Activated CD8-positive, alpha-beta memory T cell treated with anti-CD3 and anti-CD28 coated beads, Interleukin-2, amount 50 U/mL, for 1 hour (primary cell): Measurements from ENCODE around the gene PDZD7.
A peak's percentile ranks its signal among the peaks of the same experiment; 100 is the strongest.

Experiments
- DNase-seq: peaks from one replicate; pipeline ENCODE4 v3.0.0-alpha.2; 2020; ENCODE audit errors: extremely low read depth

Gene PDZD7

DNA sequence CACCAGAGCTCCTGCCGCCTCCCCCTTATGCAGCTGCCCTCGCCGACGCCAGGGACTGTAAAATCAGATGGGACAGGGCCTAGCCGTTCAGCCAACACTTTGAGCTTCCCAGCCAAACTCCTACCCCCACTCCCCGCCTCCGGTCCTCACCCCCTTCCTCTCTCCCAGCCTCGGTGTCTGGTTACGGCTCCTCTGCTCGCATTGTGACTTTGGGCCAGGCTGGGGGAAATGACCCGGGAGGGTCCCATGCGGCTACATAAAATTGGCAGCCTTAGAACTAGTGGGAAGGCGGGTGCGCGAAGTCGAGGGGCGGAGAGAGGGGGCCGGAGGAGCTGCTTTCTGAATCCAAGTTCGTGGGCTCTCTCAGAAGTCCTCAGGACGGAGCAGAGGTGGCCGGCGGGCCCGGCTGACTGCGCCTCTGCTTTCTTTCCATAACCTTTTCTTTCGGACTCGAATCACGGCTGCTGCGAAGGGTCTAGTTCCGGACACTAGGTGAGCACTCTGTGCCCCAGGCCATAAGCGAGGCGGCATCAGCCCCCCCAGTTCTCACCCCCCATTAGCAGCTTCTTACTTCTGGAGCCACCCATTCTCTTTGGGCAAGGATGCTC, 30.8 kb upstream of the PDZD7 start, which contains the start of gene KAZALD1:
KAZALD1 (plus strand) TSS at position 366 of the 608 bp plus-strand sequence. CDS start 604 bp downstream, outside the sequence.
- no peak for DNase-seq

- DNase-seq: peak; percentile 75
These were observed 30.2 kb upstream of the PDZD7 start for GRCh38 chr10:101060951-101061623.

- peak; percentile 76 for DNase-seq
These were observed 29.4 kb upstream of the PDZD7 start for GRCh38 chr10:101060036-101060950.

DNA sequence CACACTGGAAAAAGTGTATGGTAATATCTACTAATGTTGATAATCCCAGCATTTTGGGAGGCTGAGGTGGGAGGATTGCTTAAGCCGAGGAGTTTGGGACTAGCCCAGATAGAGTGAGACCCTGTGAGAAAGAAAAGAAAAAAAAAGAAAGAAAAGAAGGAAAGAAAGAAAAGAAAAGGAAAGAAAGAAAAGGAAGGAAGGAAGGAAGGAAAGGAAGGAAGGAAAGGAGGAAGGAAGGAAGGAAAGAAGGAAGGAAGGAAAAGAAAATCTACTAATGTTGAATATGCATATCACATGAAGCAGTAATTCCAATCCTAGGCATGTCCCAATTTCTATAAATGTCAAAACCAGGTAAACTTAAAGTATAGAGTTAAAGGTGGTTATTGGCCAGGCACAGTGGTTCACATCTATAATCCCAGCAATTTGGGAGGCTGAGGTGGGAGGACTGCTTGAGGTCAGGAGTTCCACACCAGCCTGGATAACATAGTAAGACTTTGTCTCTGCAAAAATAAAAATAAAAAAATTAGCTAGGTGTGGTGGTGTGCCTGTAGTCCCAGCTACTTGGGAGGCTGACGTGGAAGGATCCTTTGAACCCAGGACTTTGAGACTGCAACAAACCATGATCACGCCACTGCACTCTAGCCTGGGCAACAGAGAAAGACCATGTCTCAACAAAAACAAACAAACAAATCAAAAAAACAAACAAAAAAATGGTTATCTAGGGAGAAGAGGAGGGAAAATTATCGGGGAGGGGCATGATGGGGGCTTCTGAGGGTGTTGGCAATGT, 25.6 kb upstream of the PDZD7 start:
- no peak for DNase-seq

GRCh38 chr10:101055411-101055810, 24.5 kb upstream of the PDZD7 start:
- DNase-seq: no peak

DNA sequence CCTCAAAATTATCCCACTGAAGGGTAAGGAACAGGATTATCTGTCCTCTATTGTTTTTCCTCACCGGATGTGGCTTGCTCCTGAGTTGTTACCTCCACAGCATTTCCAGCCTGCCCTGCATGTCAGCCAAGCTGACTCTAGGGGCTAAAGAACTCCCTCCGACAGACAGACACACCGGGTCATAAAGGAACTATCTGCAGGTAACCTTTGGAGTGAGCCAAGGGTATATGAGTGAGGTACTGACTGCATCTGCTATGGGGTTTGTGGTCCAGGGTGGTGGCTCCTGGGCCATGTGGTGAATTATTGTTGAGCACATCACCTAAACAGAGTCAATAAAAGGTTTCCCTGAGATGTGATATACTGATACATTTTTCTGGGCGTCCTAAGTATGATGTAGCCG, 23.9 kb upstream of the PDZD7 start:
- no peak for DNase-seq

DNA sequence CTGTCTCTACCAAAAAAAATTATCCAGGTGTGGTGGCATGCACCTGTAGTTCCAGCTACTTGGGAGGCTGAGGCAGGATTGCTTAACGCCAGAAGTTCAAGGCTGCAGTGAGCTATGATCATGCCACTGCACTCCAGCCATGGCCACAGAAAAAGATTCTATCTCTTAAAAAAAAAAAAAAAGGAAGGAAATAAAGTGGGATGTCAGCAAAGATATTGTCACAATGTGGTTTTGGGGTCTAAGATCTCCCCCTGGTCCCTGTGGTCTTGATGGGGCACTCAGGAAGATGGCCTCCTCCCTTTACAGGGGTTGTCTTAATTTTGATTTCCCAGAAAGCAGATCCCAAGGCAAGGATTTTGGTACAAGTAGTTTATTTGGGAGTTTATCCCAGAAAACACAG, 23.4 kb upstream of the PDZD7 start:
- DNase-seq: no peak

DNA sequence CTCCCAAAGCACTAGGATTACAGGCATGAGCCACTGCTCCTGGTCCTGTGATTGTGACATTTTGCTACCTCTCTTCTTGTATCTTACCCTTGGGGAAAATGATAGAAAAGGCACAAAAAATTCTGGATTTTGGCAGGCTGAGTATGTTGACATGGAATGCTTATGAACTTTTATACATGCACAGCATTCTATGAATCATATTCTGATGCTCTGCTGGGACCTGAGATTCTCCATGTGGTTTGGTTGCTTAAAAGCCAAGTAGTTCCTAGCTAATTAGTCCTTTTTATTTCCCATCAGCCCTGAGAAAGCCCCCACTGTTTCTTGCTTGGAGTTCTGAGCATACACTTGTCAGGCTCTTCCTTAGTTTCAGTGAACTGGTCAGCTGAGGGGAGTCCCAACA, 22.6 kb upstream of the PDZD7 start:
- no peak for DNase-seq

DNA sequence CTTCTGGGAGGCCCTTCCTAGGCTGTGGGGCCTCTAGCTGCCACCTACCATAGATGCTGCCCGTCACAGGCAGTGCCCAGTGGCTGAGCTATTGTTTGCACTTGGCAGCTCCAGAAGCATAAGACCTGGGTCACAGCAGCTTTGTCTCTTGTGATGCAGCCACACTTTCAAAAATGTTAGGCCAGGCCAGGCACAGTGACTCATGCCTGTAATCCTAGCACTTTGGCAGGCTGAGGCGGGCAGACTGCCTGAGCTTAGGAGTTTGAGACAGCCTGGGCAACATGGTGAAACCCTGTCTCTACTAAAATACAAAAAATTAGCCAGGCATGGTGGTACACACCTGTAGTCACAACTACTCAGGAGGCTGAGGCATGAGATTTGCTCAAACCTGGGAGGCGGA, 21.4 kb upstream of the PDZD7 start:
- no peak for DNase-seq

DNA sequence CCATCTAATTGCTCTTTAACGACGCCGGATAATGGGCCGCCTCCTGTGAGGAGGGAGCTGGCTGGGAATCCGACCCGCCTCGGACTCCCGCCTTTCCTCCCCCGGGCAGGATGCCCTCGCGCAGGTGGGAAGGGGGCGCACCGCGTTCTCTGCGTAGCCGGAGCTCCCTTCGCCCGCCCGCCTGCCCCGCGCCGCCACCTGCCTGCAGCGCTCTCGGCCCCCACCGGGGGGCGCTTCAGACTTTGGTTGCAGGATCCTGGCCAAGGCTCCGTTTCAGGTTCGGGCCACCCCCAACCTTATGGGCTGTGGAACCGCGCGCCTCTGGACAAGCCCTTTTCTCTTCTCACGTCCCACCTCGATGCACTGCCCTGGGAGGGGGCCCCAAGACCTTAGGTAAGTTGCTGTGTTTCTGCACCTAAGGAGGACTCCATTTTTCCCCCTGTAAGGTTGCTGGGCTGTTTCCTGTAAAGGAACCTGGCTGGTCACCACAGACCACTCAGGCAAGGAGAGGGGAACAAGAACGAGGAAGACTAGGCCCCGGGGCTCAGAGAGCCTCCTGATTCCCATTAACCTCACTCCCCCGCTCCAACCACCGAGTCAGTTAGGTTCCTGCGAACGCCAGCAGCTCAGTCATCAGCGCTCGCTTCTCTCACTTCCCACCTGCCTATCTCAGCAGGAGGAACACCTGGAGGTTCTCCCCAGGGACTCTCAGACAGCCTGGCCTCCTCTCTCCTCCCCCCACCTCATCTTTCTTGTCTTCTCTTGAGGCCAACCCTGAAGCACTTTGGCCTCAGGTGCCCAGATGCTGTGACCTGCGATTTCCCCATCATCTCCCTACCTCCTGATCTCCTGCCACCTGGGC, 19.5 kb upstream of the PDZD7 start:
- no peak for DNase-seq

GRCh38 chr10:101047961-101048892, 17.3 kb upstream of the PDZD7 start:
- DNase-seq: no peak

DNA sequence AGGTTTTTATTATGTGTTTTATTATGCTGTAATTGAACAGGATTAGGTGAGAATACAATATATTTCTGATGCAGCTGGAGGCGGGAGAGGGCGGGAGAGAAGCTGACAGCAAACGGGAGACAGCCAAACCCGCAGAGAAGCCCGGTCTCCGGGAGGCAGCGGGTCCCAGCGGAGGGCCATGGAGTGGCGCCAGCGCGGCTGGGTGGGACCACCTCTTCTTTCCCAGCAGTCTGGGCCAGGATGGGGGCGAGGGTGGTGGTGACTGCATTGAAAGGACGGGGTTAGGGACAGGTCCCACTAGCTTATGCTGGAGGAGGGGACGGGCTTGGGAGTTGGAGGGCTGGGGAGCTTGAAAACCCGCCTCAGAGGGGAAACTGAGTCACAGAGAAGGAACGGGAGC, 16.3 kb upstream of the PDZD7 start:
- DNase-seq: no peak

- DNase-seq: no peak
These were observed 15.7 kb upstream of the PDZD7 start for GRCh38 chr10:101046332-101047238.

DNA sequence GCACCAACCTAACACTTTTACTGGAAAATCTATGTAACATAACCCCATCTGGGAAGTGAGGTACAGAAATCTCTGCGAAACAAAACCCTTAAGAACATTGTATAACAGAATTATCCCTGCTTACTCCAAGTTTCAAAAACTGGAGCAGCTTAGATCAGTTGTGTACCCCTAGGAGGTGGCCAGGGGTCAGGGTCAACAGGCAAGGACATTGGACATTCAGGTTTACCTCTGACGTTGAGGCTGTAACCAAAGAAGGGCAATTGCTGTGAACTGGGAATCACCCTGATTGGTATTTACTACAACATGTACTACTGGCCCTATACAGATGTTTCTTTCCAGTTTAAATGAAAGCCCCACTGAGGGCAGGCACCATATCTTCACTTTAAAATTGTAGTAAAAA, 13.2 kb upstream of the PDZD7 start:
- no peak for DNase-seq

- DNase-seq: no peak
These were observed 12.4 kb upstream of the PDZD7 start for GRCh38 chr10:101043363-101043707.

DNA sequence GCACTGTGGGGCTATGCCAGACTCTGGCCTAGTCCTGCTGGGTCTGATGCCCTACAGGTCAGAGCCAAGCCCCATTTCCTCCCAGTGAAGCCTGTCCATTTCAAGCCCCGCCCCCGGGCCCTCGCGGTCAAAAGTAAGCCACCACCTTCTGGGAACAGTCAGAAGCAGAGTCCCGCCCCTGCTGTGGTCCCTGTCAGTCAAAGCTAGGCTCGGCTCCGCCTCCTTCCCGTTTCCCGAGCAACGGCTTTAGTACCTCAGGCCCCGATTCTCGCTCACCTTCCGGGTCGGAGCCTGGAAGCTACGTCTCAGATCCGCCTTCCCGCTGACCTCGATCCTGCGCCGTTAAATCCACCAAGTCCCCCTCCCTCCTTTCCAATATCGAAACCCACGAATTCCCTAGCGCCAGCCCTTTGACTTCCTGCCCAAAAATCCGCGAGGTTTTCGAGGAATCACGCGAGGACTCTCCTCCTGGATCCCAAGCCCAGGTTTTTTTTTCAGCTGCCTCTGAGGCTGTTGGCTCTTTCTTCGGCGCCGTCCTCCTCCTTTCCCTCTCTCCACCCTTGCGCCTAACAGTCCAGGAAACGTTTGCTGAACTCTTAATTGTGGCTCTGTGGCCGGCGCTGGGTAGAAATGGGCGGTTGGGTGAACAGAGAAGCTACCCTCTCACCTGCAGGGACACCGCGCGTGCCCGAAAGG, 11.9 kb upstream of the PDZD7 start:
- DNase-seq: peak; percentile 52

GRCh38 chr10:101042118-101042517, 11.2 kb upstream of the PDZD7 start:
- no peak for DNase-seq

- DNase-seq: no peak
These were observed 10.4 kb upstream of the PDZD7 start for GRCh38 chr10:101041252-101041761.
